H54 (cell line): ENCODE data around the gene HCN2.

ENCODE experiments used
- DNase-seq: peaks from one replicate; pipeline ENCODE4 v3.0.0; 2011; ENCODE audit warnings: low spot score, mixed read lengths; ENCODE audit not compliant: insufficient read length
- FAIRE-seq: peaks from 3 replicates; lab custom pipeline; 2011; peaks lifted over from hg19 to GRCh38; lab: Jason Lieb, UNC
- POLR2A ChIP-seq: IDR thresholded peaks from 2 replicates; pipeline ENCODE4 v1.6.1; 2011; ENCODE audit warnings: low read depth, mild to moderate bottlenecking, low read length

The HCN2 gene

DNA sequence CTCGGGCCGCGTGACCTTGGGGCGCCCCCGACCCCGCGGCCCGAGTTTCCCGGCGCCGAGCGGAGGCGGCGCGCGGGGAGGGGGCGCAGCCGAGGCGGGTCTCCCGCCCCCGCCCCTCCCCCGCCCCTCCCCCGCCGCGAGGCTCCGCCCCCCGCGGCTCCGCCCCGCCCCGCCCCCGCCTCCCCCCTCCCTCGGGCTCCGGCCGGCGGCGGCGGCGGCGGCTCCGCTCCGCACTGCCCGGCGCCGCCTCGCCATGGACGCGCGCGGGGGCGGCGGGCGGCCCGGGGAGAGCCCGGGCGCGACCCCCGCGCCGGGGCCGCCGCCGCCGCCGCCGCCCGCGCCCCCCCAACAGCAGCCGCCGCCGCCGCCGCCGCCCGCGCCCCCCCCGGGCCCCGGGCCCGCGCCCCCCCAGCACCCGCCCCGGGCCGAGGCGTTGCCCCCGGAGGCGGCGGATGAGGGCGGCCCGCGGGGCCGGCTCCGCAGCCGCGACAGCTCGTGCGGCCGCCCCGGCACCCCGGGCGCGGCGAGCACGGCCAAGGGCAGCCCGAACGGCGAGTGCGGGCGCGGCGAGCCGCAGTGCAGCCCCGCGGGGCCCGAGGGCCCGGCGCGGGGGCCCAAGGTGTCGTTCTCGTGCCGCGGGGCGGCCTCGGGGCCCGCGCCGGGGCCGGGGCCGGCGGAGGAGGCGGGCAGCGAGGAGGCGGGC, at the start of gene HCN2:
Gene HCN2 (plus strand): TSS at position 189 of the 703 bp plus-strand sequence. CDS start 65 bp downstream, at position 254.
- FAIRE-seq (no peak), DNase-seq (no peak)
- TF ChIP-seq POLR2A = no peak

DNA sequence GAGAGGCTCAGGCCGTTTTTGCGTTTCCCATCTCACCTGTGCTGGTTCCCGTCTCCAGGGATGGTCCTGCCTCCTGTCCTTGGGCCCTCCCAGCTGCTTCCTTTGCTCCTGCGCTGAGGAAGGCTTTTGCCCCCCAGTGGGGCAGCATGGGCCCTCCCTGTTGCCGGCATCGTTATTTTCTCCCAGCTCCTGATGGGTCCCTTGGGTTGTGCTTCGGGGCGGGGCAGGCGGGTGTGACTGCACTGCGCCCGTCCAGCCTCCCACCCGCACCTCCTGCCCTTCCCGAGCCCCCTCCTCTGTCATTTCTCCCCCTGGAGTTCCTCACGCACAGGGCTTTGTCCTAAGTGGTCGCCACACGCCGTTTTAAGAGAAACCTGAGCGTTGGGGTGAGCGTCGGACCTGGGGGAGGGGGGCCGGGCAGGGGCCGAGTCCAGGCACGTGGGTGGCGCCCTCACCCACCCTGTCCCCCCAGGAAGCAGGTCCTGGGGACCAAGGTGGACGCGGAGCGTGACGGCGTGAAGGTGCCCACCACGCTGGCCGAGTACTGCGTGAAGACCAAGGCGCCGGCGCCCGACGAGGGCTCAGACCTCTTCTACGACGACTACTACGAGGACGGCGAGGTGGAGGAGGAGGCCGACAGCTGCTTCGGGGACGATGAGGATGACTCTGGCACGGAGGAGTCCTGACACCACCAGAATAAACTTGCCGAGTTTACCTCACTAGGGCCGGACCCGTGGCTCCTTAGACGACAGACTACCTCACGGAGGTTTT, 48.6 kb upstream of the HCN2 start:
- no peak for TF ChIP-seq POLR2A
- no peak for DNase-seq
- FAIRE-seq = no peak

DNA sequence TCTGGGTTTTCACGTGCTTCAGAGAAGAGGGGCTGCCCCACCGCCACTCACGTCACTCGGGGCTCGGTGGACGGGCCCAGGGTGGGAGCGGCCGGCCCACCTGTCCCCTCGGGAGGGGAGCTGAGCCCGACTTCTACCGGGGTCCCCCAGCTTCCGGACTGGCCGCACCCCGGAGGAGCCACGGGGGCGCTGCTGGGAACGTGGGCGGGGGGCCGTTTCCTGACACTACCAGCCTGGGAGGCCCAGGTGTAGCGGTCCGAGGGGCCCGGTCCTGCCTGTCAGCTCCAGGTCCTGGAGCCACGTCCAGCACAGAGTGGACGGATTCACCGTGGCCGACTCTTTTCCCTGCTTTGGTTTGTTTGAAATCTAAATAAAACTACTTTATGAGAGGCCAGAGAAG, 48.0 kb upstream of the HCN2 start:
- no peak for TF ChIP-seq POLR2A
- no peak for DNase-seq
- no peak for FAIRE-seq

DNA sequence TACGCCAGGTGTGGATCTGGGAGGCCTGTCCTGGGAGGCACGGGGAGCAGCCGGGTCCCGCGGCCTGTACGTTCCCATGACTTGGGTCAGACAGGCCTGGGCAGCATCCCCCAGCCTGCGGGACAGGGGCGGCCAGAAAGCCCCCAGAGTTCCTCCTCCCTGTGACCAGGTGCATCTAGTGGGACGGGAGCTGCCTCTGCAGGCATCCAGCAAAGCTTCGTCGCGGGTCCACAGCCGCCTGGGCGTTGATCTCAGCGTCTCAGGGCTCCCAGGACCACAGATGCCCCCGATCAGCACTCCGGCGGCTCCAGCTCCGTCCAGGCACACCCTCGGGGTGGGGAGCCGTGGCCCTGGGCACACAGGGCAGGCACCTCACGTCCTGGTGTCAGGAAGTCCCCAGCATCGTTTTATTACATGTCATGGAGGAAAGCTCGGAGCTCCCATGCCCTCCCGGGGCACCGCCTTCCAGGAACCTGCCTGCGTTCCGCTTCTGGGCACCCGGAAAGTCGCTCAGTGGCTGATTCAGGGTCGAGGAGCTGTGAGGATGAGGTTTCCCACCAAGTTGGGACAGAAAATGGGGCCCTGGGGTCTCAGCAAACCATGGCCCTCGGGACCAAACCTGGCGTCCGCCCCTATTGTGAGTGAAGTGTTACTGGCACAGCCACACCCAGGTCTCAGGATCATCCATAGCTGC, 47.4 kb upstream of the HCN2 start:
- DNase-seq (no peak), FAIRE-seq (no peak)
- TF ChIP-seq POLR2A = no peak

DNA sequence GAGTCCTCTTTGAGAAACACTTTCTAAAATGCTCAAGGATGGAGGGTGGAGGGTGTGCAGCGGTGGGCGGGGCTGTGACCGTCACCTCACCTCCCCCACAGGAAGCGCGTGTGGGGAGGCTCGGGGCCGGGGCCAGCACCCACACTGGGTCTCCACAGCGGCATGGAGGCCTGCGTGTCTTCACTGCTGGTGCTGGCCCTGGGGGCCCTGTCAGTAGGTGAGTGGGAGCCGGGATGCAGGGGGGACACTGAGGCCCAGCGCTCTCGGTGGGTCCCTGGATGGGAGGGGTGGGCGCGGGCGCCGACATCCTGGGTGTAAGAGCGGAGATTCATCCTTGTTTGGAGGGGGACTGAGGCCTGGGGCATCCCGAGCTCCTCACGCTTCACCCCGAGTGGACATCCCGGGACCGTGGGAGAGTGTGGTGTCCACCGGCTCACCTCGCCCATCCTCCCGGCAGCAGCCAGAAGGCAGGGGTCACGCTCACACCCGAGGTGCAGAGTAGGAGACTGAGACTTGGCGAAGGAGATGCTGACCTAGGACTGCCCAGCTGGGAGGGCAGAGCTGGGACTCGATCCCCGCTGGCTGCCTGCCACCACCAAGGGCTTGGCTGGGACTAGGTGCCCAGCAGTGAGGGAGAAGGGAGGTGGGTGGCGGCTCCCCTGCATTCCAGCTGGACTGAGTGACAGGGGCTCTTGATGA, 45.6 kb upstream of the HCN2 start, which contains the start of gene GZMM:
Gene GZMM (plus strand): TSS at position 144 of the 699 bp plus-strand sequence. CDS start 19 bp downstream, at position 163.
- no peak for FAIRE-seq
- no peak for DNase-seq
- TF ChIP-seq POLR2A = no peak

DNA sequence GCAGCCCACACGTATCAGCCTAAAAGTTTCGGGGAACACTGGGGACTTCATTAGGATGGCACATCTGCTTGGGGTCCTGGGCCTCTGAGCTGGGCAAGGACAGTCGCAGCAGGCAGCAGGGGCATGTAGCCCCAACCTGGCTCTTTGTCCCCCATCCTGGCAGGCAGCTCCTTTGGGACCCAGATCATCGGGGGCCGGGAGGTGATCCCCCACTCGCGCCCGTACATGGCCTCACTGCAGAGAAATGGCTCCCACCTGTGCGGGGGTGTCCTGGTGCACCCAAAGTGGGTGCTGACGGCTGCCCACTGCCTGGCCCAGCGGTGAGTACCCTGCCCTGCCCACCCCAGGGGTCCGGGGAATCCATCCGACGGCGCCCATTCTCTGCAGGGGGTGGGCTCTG, 42.6 kb upstream of the HCN2 start:
- FAIRE-seq (no peak), DNase-seq (no peak)
- no peak for TF ChIP-seq POLR2A

DNA sequence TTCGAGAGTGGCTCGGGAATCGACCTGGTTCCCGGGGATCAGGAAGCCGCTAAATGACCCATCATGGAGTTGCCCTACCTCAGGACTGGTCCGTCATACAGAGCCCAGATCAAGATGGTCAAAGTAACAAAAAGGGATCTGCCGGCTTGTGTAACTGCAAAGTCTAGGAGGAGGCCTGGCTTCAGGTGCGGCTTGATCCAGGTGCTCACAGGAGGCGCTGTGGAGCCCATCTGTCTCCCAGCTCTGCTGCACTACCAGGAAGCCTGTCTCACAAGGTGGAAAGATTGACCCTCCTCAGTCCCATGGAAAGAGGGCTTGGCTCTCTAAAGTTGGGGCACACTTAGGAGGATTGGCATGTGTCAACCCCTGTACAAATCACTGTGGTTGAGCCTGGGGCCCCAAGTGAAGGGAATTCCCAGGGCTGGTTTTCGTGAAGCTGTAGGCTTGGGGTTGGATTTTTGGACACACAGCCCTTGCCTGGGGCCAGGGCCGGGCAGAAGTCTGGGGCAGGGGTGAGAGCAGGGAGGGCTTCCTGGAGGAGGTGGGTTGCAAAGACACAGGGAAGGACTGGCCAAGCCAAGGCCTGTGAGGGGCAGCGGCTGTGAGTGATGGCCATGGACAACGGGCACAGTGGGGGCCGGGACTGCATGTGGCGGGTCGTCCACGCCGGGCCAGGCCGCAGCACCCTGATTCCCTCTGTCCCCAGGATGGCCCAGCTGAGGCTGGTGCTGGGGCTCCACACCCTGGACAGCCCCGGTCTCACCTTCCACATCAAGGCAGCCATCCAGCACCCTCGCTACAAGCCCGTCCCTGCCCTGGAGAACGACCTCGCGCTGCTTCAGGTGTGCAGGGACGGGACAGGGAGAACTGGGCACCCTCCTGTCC, 41.6 kb upstream of the HCN2 start:
- no peak for DNase-seq
- no peak for FAIRE-seq
- TF ChIP-seq POLR2A = no peak

DNA sequence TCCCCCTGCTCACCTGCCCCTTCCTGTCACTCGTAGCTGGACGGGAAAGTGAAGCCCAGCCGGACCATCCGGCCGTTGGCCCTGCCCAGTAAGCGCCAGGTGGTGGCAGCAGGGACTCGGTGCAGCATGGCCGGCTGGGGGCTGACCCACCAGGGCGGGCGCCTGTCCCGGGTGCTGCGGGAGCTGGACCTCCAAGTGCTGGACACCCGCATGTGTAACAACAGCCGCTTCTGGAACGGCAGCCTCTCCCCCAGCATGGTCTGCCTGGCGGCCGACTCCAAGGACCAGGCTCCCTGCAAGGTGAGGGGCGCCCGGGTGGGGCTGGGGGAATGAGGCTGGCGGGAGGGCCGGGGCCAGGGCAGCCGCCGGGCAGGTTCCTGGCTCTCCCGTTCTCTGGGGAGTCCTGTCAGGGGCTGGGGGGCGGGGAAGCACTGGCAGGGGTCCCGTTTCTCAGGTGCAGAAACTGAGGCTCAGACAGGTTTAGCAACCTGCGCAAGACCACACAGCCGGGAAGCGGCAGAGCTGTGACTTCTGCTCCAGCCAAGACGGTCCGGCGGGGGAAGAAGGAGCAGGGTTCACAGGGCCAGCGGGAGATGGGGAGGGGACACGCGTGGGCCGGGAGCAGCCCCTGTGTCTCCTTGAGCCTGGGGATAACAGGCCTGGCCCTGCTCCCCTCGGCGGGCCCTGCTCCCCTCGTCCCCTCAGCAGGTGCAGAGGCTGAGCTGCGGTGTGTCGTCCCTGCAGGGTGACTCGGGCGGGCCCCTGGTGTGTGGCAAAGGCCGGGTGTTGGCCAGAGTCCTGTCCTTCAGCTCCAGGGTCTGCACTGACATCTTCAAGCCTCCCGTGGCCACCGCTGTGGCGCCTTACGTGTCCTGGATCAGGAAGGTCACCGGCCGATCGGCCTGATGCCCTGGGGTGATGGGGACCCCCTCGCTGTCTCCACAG, 40.5 kb upstream of the HCN2 start:
- DNase-seq (no peak), FAIRE-seq (no peak)
- TF ChIP-seq POLR2A = no peak

DNA sequence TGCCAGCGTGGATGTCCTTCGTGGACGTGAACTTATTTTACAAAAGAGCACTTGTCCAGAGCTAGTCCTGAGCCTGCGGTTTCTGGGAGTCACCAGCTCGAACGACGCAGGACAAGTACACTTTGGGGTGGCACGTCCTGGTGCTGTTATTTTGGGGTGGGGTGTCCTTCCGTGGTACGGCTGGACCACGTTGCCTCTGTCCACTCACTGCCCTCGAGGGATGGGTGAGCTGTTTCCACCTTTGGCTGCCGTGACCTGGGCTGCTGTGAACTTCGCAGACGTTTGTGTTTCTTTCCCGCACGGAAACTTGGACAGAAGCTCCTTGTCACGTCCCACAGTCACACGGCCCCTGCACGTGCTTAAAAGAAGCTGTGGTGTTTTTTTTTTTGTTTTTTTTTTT, 34.9 kb upstream of the HCN2 start:
- no peak for TF ChIP-seq POLR2A
- no peak for FAIRE-seq

DNA sequence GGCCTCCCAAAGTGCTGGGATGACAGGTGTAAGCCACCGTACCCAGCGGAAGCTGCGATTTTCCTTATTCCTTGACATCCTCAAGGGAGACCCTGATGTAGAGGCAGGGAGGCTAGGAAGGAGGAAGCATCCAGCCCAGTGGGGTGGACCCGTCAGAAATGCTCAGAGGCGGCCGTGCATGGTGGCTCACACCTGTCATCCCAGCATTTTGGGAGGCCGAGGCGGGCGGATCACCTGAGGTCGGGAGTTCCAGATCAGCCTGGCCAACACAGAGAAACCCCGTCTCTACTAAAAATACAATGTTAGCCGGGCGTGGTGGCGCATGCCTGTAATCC, 34.2 kb upstream of the HCN2 start:
- TF ChIP-seq POLR2A = no peak
- no peak for FAIRE-seq
- no peak for DNase-seq

More for the DNA sequence above, 34.9 kb upstream of the HCN2 start:
- no peak for DNase-seq

DNA sequence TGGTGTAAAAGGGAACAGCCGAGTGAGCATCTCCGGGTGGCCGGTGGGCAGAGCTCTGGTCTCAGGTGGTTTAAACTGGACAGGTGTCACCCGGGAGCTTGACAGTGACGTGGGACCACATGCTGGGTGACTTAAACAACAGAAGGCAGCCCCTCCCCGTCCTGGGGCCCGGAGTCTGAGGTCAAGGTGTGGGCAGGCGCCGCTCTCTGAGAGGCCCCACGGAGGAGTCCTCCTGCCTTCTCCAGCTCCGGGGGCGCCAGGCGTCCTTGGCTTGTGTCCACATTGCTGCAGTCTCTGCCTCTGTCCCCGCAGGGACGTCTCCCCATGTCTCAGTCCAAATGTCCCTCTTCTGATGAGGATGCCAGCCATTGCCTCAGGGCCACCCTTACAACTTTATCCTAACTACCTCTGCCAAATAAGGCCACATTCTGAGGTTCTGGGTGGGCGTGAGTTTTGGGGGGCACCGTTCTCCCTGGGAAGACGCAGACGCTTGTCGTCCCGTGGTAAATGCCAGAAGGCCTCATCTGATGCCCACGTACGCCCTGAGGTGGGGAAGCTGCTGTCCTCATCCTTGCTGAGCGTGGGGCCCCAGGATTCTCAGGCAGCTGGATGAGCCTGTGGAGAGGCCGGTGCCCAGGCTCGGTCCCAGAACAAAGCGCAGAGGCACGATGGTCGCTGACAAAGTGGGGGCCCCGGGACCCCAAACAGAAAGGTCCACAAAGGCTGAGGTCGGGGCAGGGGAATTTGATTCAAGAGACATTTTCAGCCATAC, 32.9 kb upstream of the HCN2 start:
- no peak for FAIRE-seq
- DNase-seq = no peak
- no peak for TF ChIP-seq POLR2A
